H1 (cell line): ENCODE data around the gene PTX3. TPM values are rescaled to one million over a fixed set of nuclear protein-coding genes. Genes with fewer than 3 reads are reported as not detected.

Experiments
- ASH2L ChIP-seq: fragments of 200-600, 300-600 bp; sonication (generic); IDR thresholded peaks from one replicate; pipeline ENCODE4 v1.7.1; 2017; ENCODE audit warnings: low read length
- CHD1 ChIP-seq: IDR thresholded peaks from 2 replicates; pipeline ENCODE4 v1.6.1; 2012; ENCODE audit warnings: low read depth, low read length, improper control_type of control experiment
- CTBP2 ChIP-seq: IDR thresholded peaks from 2 replicates; pipeline ENCODE4 v1.7.0; 2011; ENCODE audit warnings: borderline replicate concordance, mild to moderate bottlenecking, moderate library complexity, mixed read lengths, low read length; ENCODE audit not compliant: insufficient read depth, insufficient read length
- EZH2 ChIP-seq: fragments of 200-600 bp; sonication (generic); IDR thresholded peaks from 2 replicates; pipeline ENCODE4 v1.7.1; 2012; ENCODE audit warnings: low read depth, mild to moderate bottlenecking, moderate library complexity, low read length, inconsistent platforms; ENCODE audit not compliant: severe bottlenecking
- JUN ChIP-seq: IDR thresholded peaks from 2 replicates; pipeline ENCODE4 v1.6.1; 2011; ENCODE audit warnings: low read depth, mild to moderate bottlenecking, improper control_type of control experiment, low read length
- KDM4A ChIP-seq: IDR thresholded peaks from one replicate; pipeline ENCODE4 v1.7.1; 2012; ENCODE audit warnings: low read depth, mild to moderate bottlenecking, moderate library complexity, low read length, inconsistent platforms; ENCODE audit not compliant: severe bottlenecking
- NRF1 ChIP-seq: IDR thresholded peaks from 2 replicates; pipeline ENCODE4 v1.6.1; 2011; ENCODE audit warnings: mild to moderate bottlenecking, low read depth, low read length, improper control_type of control experiment
- ZNF274 ChIP-seq: IDR thresholded peaks from 2 replicates; pipeline ENCODE4 v1.7.0; 2012; ENCODE audit warnings: low read length, borderline replicate concordance; ENCODE audit errors: extremely low read depth
- polyA plus RNA-seq, 7 experiments: library from polyadenylated mRNA; depleted of rRNA in 3 of 7; stranded (reverse) in 5 of 7; unstranded in 2 of 7; fragments of >200 nt in 5 of 7; fragments of 200-250 nt in 2 of 7; gene quantifications; 1 replicate in 5 of 7; 2 replicates in 1 of 7; 4 replicates in 1 of 7; pipeline versions ENCODE4 v1.2.1 to v1.2.3, GENCODE V29; 2011 to 2013; ENCODE audit warnings: missing spikeins in 2 of 7, mixed read lengths in 2 of 7
- total RNA-seq: library from RNA; stranded (reverse); fragmentation: NEBNext Ultra II Directional; extraction: Animal tissue kit (Norgen Biotek cat#: 25700); gene quantifications from 2 replicates; pipeline ENCODE4 v1.2.1, GENCODE V29; 2021

PTX3 gene
- total and polyA plus RNA-seq, 2 of the 8 experiments (the other 6 are each of a cell fraction or from before 2014, with no cell fraction given) = 1.2 to 1.7 TPM

DNA sequence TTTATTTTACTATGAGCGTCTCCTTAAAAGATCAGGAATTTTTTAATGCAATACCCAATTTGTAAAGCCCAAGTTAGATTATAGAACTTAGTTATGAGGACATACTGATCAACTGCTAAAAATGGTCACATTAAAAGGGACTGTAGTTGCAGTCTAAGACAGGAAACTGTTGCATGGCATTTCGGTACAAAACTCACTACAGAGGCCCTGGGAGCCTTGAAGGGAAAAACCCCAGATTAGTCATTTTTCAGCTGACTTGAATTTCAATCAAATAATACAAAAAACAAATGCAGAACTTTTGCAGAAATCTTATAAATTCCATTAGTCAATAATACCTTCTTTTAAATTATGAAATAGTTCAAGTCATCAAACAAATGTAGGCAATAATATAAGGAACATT is 6.9 kb upstream of the PTX3 start (continued):
- no peak for TF ChIP-seq KDM4A
- no peak for TF ChIP-seq CTBP2
- no peak for TF ChIP-seq EZH2
- TF ChIP-seq ASH2L = no peak
- TF ChIP-seq NRF1 = no peak
- no peak for TF ChIP-seq CHD1
- TF ChIP-seq ZNF274 = no peak
- TF ChIP-seq JUN = no peak
